Stimulated activated CD8-positive, alpha-beta memory T cell treated with anti-CD3 and anti-CD28 coated beads, Interleukin-12 subunit alpha, Interleukin-12 subunit beta, amount 100 ng/mL, for 4 hours (primary cell): Measurements from ENCODE around the gene PPP2R3C.
"Not testable (repeated sequence)": the region's sequence is repeated elsewhere in the genome, so short reads cannot be mapped to it uniquely, and the experiment has no call there.

Experiments used
- DNase-seq: peaks from one replicate; pipeline ENCODE4 v3.0.0-alpha.2; 2020; ENCODE audit warnings: low read depth

The PPP2R3C gene

DNA sequence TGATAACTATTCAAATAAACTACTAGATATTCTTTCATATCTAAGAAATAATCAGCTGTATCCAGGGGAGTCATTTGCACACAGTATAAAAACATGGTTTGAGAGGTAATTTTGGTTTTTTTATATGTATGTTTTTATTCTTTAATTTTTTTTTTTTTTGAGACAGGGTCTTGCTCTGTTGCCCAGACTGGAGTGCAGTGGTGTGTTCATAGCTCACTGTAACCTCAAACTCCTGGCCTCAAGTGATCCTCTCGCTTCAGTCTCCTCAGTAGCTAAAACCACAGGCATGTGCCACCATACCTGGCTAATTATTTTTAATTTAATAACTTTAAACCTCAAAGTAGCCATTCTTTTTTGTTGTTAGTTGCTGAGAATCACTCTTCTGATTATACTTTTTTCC, 2.3 kb upstream of the PPP2R3C start:
- DNase-seq, result no peak

- no peak for DNase-seq
Observed at GRCh38 chr14:35123388-35123703, 1.6 kb upstream of the PPP2R3C start.

DNA sequence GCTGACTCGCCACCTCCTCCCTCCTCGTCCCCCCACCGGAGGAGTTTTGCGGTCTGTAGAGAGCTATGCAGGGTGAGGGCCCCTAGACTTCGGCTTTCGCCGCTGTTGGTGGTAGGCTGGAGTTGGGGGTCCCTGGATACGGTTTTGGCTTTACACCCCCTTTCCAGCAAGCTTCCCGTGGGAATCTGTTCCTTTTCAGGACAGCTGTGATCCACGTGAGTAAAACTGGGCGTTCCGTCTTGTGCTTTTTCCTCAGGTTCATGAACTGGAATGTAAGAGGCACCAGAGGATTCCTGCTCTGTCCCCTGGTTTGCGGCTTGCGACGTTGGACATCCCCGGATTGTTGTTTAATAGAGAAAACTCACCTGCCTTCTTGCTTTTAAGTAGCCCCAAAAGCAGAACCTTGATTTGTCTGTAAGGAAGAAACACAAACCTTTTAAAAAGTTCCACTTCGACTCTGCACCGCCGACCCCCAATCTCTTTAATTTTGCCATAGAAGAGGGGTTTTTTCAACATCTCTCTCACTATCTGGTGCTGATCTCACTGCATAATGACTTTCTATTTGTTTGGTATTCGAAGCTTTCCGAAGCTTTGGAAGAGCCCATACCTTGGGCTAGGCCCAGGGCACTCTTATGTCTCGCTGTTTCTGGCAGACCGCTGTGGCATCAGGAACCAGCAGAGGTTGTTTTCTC, 1.1 kb upstream of the PPP2R3C start:
- no peak for DNase-seq

DNA sequence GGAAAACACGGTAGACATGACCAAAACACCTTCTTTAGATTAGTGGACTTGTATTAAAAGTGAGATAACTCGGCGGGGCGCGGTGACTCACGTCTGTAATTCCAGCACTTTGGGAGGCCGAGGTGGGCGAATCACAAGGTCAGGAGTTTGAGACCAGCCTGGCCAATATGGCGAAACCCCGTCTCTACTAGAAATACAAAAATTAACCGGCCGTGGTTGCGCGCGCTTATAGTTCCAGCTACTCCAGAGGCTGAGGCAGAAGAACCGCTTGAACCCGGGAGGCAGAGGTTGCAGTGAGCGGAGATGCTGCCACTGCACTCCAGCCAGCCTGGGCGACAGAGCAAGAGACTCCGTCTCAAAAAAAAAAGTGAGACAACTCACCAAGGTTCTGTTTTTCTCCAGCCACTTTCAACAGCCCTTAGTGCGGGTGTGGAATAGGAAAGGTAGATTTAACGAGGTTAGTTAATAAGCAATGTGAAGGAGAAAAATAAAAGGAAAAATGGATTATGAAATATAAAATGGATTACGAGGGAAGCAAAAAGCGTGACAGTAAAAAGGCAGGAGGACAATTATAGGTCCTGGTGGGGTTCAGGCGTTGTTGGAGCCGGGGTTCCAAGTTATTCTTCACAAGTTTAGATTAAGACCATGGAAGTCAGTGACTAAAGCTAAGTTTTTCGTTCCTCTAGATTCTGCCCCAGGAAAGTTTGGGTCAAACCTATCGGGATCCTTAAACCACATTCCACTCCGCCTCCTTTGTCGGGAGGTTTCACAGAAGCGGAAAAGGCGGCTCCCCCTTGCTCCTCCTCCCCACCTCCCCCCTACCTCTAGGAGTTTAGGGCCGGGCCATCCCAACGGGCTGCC, 534 bp downstream of the PPP2R3C start:
- DNase-seq, result no peak

DNA sequence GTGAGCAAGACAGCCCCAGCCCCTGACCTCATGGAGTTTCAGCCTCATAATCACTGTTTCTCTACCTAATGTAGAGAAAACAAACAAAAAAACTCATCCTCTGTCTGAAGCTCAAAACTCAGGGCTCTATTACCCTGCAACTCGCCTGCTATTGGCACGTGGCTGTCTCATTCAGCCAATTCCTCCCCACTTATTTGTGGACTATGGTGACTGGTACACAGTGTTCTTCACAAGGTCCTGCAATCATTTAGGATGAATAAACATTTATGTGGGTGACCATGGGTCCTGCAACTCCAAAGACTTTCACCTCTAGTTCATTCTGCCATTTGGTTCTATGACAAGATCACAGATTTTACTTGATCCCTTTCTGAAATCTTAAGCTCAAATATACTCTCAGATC, 4.7 kb downstream of the PPP2R3C start:
- no peak for DNase-seq

DNA sequence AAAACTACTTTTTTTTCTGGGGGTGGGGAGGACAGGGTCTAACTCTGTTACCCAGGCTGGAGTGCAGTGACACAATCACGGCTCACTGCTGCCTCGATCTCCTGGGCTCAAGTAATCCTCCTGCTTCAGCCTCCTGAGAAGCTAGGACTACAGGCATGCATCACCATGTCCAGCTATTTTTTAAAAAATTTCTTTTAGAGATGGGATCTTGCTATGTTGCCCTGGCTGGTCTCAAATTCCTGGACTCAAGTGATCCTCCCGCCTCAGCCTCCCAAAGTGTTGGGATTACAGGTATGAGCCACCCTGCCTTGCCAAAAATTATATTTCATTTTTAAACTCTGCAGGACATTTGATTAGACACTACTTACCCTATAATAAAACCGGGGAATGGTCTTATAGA, 5.5 kb downstream of the PPP2R3C start:
- no peak for DNase-seq

GRCh38 chr14:35114036-35114435, 7.8 kb downstream of the PPP2R3C start:
- DNase-seq, result no peak

DNA sequence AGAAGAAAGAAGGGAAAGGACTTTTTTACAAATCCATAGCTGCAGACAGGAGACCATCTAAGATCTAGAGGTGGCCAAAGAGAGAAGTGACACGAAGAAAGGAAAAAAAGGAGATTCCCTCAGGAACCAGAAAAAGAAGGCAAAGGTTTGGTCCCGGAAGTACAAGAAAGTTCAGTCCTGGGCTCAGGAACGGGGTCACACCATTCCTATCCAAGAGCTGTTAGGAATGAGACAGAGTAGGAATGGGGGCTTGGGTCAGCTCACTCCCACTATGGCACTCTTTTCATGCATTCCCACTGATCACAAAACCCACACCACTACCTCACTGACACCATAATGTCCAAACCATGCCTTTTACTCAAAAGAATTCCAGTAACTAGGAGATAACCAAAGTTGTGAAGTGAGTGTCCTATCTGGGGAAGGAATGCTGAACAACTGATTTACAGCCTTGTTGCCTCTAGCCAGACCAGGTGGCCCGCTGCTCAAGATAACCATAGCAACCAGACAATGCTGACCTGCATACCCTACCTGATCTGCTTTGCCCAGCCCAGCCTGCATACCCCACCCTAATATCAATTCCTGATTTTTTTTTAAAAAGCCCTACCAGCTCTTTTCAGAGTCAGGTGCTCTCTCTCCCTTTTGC, 8.4 kb downstream of the PPP2R3C start:
- no peak for DNase-seq

GRCh38 chr14:35112641-35113040, 9.1 kb downstream of the PPP2R3C start:
- DNase-seq, result no peak

DNA sequence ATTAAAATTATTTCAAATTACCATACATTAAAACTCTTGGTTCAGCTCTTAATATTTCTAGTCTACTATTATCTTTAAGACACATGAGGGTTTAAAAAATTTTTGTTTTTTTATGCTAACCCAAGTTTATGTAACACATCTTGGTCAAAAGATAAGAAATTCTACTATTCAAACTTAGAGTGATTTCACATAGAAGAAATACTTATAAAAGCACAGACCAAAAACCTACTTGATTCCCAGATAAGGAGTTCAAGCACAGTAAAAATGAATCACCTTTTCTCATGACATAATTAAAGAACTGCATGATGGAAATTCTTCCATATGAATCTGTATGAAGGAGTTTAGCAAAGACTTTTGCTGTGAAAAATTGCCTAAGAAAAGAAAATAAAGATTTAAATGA, 13.9 kb downstream of the PPP2R3C start:
- no peak for DNase-seq

GRCh38 chr14:35094645-35095044, 27.1 kb downstream of the PPP2R3C start:
- DNase-seq, result not testable (repeated sequence)

DNA sequence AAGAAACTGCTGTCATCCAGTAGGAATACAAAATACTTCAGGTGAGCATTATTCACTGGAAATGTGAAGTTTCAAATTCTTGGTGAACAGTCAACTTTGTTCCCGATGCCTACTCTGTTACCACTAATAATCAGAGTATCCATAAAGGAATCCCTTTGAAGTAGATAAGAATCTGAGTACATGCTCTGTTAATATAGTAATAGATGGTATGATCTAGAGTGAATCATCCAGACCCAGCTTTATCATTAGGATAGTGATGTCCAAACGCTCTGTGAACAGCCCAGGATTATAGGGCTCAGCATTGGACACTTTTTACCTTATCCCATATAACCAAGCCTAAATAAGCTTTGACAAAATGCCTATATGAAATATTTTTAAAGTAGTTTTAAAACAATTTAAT, 33.3 kb downstream of the PPP2R3C start:
- DNase-seq, result no peak

DNA sequence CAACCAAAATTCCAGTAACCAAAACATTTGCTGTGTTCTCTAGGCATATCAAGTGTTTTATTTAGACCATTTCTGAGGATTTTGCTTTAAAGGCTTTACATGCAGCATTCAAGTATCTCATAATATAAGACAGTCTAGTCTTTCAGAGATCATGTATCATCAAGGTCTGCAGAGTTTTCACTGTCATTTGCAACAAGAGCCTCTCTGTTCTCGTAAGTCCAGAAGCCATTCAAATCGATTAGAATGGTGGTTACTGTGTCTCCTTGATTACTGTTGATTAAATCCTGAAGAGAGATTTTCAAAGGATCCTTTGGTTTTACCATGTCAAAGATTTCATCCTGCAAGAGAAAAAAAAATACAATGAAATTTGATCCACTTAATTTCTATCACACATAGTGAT, 36.3 kb downstream of the PPP2R3C start:
- no peak for DNase-seq

DNA sequence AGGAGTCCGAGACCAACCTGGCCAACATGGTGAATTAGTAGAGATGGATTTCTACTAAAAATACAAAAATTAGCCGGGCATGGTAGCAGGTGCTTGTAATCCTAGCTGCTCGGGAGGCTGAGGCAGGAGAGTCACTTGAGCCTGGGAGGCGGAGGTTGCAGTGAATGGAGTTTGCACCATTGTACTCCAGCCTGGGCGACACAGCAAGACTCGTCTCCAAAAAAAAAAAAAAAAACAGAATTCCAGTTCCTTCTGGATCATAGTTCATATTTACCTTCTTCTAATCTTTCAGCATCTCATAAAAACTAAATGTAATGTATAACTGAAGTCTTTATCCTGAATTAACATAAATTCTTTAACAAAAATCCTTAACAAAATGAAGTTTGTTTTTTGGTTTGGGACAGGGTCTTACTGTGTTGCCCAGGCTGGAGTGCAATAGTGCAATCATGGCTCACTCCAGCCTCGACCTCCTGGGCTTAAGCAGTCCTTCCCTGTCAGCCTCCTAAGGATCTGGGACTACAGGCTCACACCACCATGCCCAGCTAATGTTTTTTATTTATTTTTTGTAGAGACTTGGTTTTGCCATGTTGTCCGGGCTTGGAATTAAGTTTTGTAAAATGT, 38.1 kb downstream of the PPP2R3C start:
- no peak for DNase-seq

DNA sequence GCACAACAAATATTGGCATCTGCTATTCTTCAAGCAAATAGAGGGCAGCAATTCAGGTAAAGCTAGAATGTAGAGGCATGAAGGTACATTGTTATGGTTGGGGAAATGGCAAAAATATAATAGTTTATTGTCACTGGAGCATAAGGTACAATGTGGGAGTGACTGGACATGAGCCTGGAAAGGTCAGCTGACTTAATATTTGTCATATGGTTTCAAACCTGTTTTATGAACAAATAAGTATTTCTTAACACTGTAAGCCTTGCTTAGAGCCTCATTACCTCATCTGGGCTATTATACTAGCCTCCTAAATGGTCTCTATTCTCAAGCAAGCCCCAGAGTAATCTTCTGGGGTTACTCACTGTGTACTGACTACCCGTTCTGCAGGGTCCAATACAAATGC, 42.0 kb downstream of the PPP2R3C start:
- no peak for DNase-seq

- no peak for DNase-seq
Observed at GRCh38 chr14:35078082-35078481, 43.7 kb downstream of the PPP2R3C start.

DNA sequence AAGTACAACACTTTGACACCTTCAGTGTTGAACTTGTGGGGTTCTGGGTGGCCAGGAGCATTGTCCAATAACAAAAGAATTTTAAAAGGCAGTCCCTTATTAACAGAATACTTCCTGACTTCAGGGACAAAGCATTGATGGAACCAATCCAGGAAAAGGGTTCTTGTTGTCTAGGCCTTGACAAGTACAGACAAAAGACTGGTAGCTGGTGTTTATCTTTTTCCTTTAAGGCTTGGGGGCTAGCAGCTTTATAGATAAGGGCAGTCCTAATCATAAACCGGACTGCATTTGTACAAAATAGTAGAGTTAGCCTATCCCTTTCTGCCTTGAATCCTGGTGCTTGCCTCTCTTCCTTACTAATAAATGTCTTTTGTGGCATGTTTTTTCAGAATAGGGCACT, 48.3 kb downstream of the PPP2R3C start:
- no peak for DNase-seq

GRCh38 chr14:35072226-35072625, 49.6 kb downstream of the PPP2R3C start:
- no peak for DNase-seq

DNA sequence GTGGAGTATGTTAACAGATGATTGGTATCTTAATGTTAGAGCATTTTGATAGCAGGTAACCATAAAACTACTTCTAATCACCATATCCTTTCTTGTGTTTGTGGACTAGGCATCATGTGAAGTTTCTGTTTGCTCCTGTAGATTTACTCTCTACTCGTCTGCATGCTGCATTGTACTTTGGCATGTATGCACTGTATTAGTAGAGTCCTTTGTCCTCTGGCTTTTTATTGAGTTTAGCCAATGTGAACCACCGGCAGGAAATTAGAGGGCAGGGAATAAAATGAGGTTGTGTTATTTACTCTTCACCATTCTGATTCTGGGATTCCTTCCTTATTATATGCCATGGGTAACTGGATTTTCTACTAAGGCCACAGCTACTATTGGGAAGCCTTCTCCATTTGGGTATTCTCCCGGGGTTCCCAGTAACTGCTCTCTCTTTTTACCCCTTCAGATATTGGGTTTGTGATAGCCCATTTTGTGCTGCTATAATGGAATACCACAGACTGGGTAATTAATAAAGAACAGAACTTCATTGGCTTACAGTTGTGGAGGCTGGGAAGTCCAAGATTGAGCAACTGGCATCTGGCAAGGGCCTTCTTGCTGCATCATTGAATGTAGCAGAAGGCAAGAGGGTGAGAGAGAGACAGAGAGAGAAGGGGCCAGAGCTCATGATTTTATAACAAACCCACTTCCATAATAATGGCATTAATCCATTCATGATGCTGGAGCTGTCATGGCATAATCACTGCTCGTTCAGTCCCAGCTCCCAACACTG, 53.4 kb downstream of the PPP2R3C start:
- DNase-seq, result no peak

DNA sequence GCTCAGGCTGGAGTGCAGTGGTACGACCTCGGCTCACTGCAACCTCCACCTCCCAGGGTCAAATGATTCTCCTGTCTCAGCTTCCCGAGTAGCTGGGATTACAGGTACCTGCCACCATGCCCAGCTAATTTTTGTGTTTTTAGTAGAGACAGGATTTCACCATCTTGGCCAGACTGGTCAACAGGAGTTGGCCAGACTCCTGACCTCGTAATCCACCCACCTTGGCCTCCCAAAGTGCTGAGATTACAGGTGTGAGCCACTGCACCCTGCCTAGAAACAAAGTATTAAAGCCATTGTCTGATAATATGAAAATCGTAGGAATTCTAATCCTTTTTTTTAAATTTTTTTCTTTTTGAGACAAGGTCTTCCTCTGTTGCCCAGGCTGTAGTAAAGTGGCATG, 56.1 kb downstream of the PPP2R3C start:
- not testable (repeated sequence) for DNase-seq

GRCh38 chr14:35061113-35061791, 60.5 kb downstream of the PPP2R3C start:
- DNase-seq, result not testable (repeated sequence)
